AG04450 (cell line): ENCODE results near the gene TRIM28. TPM values are rescaled to one million over a fixed set of nuclear protein-coding genes. Genes with fewer than 3 reads are reported as not detected.
"Not testable (repeated sequence)": the region's sequence is repeated elsewhere in the genome, so short reads cannot be mapped to it uniquely, and the experiment has no call there.

Source experiments
- CTCF ChIA-PET: fragments of 300-600, 350-600 bp; formaldehyde crosslinking; extraction: SDS; loops from one replicate; lab custom pipeline; 2022; ENCODE audit warnings: antibody characterized with exemption, inconsistent platforms; lab: Charles Lee
- POLR2A ChIA-PET: fragments of 350-600 bp; formaldehyde crosslinking; extraction: SDS; loops from one replicate; lab custom pipeline; 2021; ENCODE audit warnings: antibody characterized with exemption, inconsistent platforms; lab: Yijun Ruan, JAX
- DNase-seq: peaks from one replicate; pipeline ENCODE4 v3.0.0-alpha.2; 2011; ENCODE audit warnings: low read depth, low spot score
- H3K27ac ChIP-seq: one replicate; pipeline ENCODE4 v1.5.1; 2012; ENCODE audit warnings: low read depth, low read length, control low read depth
- H3K27me3 ChIP-seq: one replicate; pipeline ENCODE4 v1.6.0; 2012; ENCODE audit warnings: low read length; ENCODE audit not compliant: control insufficient read depth, insufficient read depth
- H3K4me3 ChIP-seq: 2 replicates; pipeline ENCODE4 v1.5.1; 2011; ENCODE audit warnings: mild to moderate bottlenecking, low read depth, low read length, control low read depth
- H3K9me3 ChIP-seq: 2 replicates; pipeline ENCODE4 v1.5.1; 2012; ENCODE audit warnings: low read length; ENCODE audit not compliant: control insufficient read depth, insufficient read depth
- polyA plus RNA-seq: library from polyadenylated mRNA; depleted of rRNA; stranded (reverse); fragments of >200 nt; gene quantifications from 2 replicates; pipeline ENCODE4 v1.2.3, GENCODE V29; 2011
- TF ChIP-seq, protein P1 (sequence below): IDR thresholded peaks from 2 replicates; pipeline ENCODE4 v1.5.1; 2011; ENCODE audit warnings: low read depth, low read length, control low read depth, inconsistent platforms

Gene TRIM28
- polyA plus RNA-seq, 1 experiment = 313 TPM

- H3K27ac ChIP-seq = peak overlapping the region; percentile 94
- TF ChIP-seq, protein P1, sequence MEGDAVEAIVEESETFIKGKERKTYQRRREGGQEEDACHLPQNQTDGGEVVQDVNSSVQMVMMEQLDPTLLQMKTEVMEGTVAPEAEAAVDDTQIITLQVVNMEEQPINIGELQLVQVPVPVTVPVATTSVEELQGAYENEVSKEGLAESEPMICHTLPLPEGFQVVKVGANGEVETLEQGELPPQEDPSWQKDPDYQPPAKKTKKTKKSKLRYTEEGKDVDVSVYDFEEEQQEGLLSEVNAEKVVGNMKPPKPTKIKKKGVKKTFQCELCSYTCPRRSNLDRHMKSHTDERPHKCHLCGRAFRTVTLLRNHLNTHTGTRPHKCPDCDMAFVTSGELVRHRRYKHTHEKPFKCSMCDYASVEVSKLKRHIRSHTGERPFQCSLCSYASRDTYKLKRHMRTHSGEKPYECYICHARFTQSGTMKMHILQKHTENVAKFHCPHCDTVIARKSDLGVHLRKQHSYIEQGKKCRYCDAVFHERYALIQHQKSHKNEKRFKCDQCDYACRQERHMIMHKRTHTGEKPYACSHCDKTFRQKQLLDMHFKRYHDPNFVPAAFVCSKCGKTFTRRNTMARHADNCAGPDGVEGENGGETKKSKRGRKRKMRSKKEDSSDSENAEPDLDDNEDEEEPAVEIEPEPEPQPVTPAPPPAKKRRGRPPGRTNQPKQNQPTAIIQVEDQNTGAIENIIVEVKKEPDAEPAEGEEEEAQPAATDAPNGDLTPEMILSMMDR = peak; percentile 4; the same call in 1 of the 2 replicates
- H3K9me3 ChIP-seq = no peaks in the 10 kb centered on the region; the same call in 1 of the 2 replicates
- peak; percentile 75 for DNase-seq
- H3K4me3 ChIP-seq = peak overlapping the region; percentile 81
- H3K27me3 ChIP-seq = no peaks in the 10 kb centered on the region
- CTCF ChIA-PET = no interaction called here
- POLR2A ChIA-PET = interaction anchor here (0.6 to 1.9 kb wide), 7 partner anchors 10 to 187 kb away, joined by 3 to 11 read pairs (median 3); partner anchors contain the start of genes CHMP2A, TRIM28 and ZBTB45
Measured at GRCh38 chr19:58575183-58576041, 31.5 kb downstream of the TRIM28 start.

- CTCF ChIA-PET = interaction anchor here (0.6 kb wide), 1 partner anchor 11 kb away, joined by 5 read pairs; no protein-coding TSS in a partner anchor
- H3K9me3 ChIP-seq, DNase-seq, H3K27me3 ChIP-seq, H3K4me3 ChIP-seq, H3K27ac ChIP-seq, POLR2A ChIA-PET: not testable (repeated sequence)
Measured at GRCh38 chr19:58577581-58577980, 33.7 kb downstream of the TRIM28 start.

DNA sequence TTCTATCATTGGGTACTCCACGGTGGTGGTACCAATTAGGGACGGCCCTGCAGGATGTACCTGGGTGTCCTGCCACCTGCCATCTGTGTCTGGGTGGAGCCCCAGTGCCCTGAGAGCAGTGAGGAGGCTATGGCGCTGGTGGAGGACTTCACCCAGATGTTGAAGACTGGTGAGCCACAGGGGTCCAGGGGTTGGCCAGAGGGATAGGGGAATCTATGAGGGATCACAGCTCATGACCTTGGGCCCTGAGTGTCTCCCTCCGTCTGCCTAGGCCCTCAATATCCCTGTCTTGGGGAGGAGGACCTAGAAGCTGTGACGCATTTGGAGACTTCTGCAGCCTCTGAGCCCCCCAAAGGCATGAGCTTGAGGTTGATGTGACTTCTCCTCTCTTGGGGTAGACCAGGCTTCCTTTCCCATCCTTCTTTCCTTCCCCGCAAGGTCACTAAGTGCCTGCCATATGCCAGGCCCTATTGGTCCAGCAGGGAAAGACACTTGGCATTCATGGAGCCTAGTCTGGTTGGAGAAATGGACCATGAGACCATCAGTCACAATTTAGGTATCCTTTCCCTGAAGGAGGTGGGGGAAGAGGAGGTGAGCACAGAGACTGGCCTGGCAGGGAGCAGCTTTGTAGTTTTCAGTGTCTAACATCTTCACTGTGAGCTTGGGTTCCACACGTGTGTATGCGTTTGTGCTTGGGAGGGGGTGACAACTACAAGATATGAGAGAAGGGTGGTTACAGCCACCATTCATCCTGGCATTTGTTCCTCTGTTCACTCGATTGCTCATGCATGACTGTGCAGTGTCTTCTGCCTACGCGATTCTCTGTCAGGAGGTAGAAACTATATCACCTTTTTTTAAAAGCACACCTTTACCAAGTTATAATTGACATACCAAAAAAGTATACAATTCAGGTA is 34.4 kb downstream of the TRIM28 start:
- CTCF ChIA-PET = interaction anchor here (0.6 kb wide), 1 partner anchor 11 kb away, joined by 5 read pairs; no protein-coding TSS in a partner anchor
- TF ChIP-seq, protein P1 = no peak
- H3K4me3 ChIP-seq = no peak overlapping the region
- H3K9me3 ChIP-seq = no peaks in the 10 kb centered on the region; the same call in 1 of the 2 replicates
- H3K27ac ChIP-seq = no peak overlapping the region
- no peak for DNase-seq
- POLR2A ChIA-PET = no interaction called here
- no peaks in the 10 kb centered on the region for H3K27me3 ChIP-seq

DNA sequence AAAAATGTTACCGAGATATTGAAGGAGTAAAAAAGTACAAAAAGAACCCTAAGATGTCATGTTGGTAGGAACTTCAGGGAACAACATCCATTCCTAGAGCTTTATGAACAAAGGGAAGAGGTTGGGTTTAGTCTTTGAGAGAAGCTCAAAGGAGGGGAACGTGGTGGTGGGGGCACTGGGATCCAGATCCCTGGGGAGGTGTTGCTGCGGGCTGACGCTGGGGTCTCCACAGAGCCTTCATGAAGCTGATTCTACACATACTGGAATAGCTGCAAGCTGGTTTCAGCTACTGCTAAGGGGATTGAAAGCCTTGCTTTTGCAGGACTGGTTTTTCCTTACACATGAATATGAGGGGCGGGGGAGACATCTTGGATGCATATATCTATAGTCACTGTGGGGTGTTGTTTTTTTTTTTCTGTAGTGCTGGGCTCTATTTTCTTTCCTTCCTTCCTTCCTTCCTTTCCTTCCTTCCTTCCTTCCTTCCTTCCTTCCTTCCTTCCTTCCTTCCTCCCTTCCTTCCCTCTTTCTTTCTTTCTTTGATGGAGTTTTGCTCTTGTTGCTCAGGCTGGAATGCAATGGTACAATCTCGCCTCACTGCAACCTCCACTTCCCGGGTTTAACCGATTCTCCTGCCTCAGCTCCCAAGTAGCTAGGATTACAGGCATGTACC is 35.7 kb downstream of the TRIM28 start:
- Histone ChIP-seq H3K4me3 (no peak overlapping the region), H3K27ac (no peak overlapping the region), H3K27me3 (no peaks in the 10 kb centered on the region), H3K9me3 (no peaks in the 10 kb centered on the region; the same call in 1 of the 2 replicates)
- no peak for DNase-seq
- POLR2A ChIA-PET = interaction anchor here (0.6 kb wide), 1 partner anchor 753 kb away, joined by 4 read pairs; no protein-coding TSS in a partner anchor
- TF ChIP-seq, protein P1 = no peak
- CTCF ChIA-PET = interaction anchor here (1.9 to 2.5 kb wide), 2 partner anchors 25 to 60 kb away, joined by 5 to 22 read pairs; partner anchors contain the start of genes CHMP2A and ZBTB45
